ENCODE data around the gene NPL. TPM values are rescaled to one million over a fixed set of nuclear protein-coding genes. Genes with fewer than 3 reads are reported as not detected.

NPL gene
- total RNA-seq, 1 donor from 2014 or later: 2.4 TPM

GRCh38 chr1:182860658-182861057 lies 71.1 kb downstream of the NPL start:
- FAIRE-seq: no peak
- DNase-seq (ENCODE audit: low read depth): no peak
- no peak overlapping the region for H3K4me3 ChIP-seq (ENCODE audit: low read depth, low read length)
- H3K36me3 ChIP-seq (ENCODE audit: control insufficient read depth, insufficient read depth, low read length): peaks cover 20% of the 10 kb centered on the region
- TF ChIP-seq, protein P1, sequence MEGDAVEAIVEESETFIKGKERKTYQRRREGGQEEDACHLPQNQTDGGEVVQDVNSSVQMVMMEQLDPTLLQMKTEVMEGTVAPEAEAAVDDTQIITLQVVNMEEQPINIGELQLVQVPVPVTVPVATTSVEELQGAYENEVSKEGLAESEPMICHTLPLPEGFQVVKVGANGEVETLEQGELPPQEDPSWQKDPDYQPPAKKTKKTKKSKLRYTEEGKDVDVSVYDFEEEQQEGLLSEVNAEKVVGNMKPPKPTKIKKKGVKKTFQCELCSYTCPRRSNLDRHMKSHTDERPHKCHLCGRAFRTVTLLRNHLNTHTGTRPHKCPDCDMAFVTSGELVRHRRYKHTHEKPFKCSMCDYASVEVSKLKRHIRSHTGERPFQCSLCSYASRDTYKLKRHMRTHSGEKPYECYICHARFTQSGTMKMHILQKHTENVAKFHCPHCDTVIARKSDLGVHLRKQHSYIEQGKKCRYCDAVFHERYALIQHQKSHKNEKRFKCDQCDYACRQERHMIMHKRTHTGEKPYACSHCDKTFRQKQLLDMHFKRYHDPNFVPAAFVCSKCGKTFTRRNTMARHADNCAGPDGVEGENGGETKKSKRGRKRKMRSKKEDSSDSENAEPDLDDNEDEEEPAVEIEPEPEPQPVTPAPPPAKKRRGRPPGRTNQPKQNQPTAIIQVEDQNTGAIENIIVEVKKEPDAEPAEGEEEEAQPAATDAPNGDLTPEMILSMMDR (IDR thresholded peaks at IDR 0.05; ENCODE audit: insufficient read depth, low read length, severe bottlenecking): no peak
- H3K27me3 ChIP-seq (ENCODE audit: control insufficient read depth, insufficient read depth, low read length): no peaks in the 10 kb centered on the region

DNA sequence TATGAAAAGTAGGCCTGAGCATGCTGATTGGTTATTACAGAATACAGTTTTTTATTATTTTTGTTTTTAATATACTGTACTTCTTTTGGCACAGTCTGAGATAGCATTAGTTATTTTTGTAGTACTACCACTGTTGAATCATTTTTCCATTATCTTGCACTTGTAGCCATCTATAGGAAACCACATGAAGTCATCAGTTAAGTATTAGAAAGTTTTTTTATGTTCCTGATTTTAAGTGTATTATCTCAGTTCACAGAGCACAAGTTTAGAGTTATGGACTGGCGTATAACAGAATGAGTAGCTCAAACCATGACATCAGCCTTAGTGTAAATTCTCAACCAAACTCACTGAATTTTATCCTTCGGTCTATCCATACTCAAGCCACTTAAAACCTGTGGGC lies 72.4 kb downstream of the NPL start:
- no peak for FAIRE-seq
- TF ChIP-seq, protein P1 (IDR thresholded peaks at IDR 0.05; ENCODE audit: insufficient read depth, low read length, severe bottlenecking): no peak
- DNase-seq (ENCODE audit: low read depth): no peak
- Histone ChIP-seq H3K4me3 (ENCODE audit: low read depth, low read length) (no peak overlapping the region), H3K27me3 (ENCODE audit: control insufficient read depth, insufficient read depth, low read length) (no peaks in the 10 kb centered on the region), H3K36me3 (ENCODE audit: control insufficient read depth, insufficient read depth, low read length) (peaks cover 18% of the 10 kb centered on the region)

DNA sequence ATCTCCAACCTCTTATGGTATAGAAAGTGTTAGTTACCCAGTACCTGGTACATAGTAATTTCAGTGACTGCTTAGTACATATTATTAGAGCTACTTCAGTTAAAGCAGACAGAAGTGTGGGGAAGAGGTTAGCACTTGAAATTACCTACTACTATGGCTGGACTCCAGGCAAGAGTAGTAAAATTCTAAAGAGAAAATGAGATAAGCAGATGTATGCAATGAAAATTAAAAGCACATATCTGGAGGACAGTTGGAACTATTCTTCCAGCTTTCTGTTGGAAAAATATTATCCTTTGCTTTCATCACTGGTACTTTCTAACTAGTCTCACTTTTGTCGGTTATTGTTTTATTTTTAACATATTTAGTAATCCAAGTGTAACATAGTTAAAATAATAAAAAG lies 73.3 kb downstream of the NPL start:
- TF ChIP-seq, protein P1 (IDR thresholded peaks at IDR 0.05; ENCODE audit: insufficient read depth, low read length, severe bottlenecking): no peak
- no peak for DNase-seq (ENCODE audit: low read depth)
- FAIRE-seq: no peak
- H3K27me3 ChIP-seq (ENCODE audit: control insufficient read depth, insufficient read depth, low read length): no peaks in the 10 kb centered on the region
- peaks cover 16% of the 10 kb centered on the region for H3K36me3 ChIP-seq (ENCODE audit: control insufficient read depth, insufficient read depth, low read length)
- no peak overlapping the region for H3K4me3 ChIP-seq (ENCODE audit: low read depth, low read length)

DNA sequence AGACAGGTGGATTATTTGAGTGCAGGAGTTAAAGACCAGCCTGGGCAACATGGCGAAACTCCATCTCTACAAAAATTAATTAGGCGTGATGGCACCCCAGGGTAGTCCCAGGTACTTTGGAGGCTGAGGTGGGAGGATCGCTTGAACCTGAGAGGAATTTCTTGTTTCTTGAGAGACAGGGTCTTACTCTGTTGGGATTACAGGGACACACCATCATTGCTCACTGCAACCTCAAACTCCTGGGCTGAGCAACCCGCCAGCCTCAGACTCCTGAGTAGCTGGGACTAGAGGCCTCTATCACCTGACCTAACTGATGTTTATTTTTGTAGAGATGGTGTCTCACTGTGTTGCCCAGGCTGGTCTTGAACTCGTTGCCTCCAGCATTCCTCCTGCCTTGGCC lies 74.4 kb downstream of the NPL start:
- FAIRE-seq: no peak
- Histone ChIP-seq H3K36me3 (ENCODE audit: control insufficient read depth, insufficient read depth, low read length) (peaks cover 15% of the 10 kb centered on the region), H3K4me3 (ENCODE audit: low read depth, low read length) (no peak overlapping the region), H3K27me3 (ENCODE audit: control insufficient read depth, insufficient read depth, low read length) (no peaks in the 10 kb centered on the region)
- TF ChIP-seq, protein P1 (IDR thresholded peaks at IDR 0.05; ENCODE audit: insufficient read depth, low read length, severe bottlenecking): no peak
- DNase-seq (ENCODE audit: low read depth): no peak

GRCh38 chr1:182867861-182868260 lies 78.3 kb downstream of the NPL start:
- H3K36me3 ChIP-seq (ENCODE audit: control insufficient read depth, insufficient read depth, low read length): peaks cover 13% of the 10 kb centered on the region

GRCh38 chr1:182869241-182869666 lies 79.7 kb downstream of the NPL start:
- FAIRE-seq (peak; percentile 55), DNase-seq (ENCODE audit: low read depth) (peak; percentile 21)
- H3K27me3 ChIP-seq (ENCODE audit: control insufficient read depth, insufficient read depth, low read length): no peaks in the 10 kb centered on the region
- TF ChIP-seq, protein P1 (IDR thresholded peaks at IDR 0.05; ENCODE audit: insufficient read depth, low read length, severe bottlenecking): no peak
- peaks cover 13% of the 10 kb centered on the region for H3K36me3 ChIP-seq (ENCODE audit: control insufficient read depth, insufficient read depth, low read length)
- no peak overlapping the region for H3K4me3 ChIP-seq (ENCODE audit: low read depth, low read length)

More at GRCh38 chr1:182867861-182868260, 78.3 kb downstream of the NPL start:
- Histone ChIP-seq H3K27me3 (ENCODE audit: control insufficient read depth, insufficient read depth, low read length) (no peaks in the 10 kb centered on the region), H3K4me3 (ENCODE audit: low read depth, low read length) (no peak overlapping the region)
- FAIRE-seq (no peak), DNase-seq (ENCODE audit: low read depth) (no peak)
- TF ChIP-seq, protein P1 (IDR thresholded peaks at IDR 0.05; ENCODE audit: insufficient read depth, low read length, severe bottlenecking): no peak
